ENCODE measurements around the gene RAI2.

The RAI2 gene

DNA sequence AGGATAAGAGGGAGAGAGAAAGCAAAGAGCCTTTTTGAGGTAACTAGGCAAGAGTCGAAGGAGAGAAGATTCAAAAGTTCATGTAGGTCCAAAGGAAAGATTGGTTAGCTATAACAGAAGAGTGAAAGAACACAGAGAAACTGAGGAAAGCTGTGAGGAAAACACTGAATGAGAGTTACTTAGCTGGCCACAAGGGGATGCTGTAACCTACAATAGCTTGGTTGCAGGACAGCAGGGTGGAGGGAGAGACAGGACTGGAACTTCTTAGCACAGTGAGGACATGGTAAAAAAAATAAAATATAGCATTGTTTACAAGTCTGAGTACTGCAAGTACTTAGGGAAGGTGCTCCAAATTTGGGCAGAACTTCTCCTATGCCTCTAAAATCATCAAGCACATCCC, 48.3 kb downstream of the RAI2 start:
- no peak overlapping the region for H3K4me3 ChIP-seq (ENCODE audit: extremely low read depth, insufficient read depth, low read length, poor library complexity, severe bottlenecking)
- WGBS, 2 experiments (ENCODE audit: insufficient coverage in 2 of 2), result 0 to 22% methylated on average over 1 of the region's 1 CpG
- H3K27ac ChIP-seq (ENCODE audit: low read depth, low read length, severe bottlenecking), result no peak overlapping the region
- H3K36me3 ChIP-seq (ENCODE audit: control insufficient read depth, insufficient read depth, low read length), result no peaks in the 10 kb centered on the region
- no peaks in the 10 kb centered on the region for H3K4me1 ChIP-seq (ENCODE audit: control insufficient read depth, insufficient read depth, low read length, poor library complexity, severe bottlenecking)
- H3K9me3 ChIP-seq (ENCODE audit: control insufficient read depth, low read length), result no peaks in the 10 kb centered on the region

DNA sequence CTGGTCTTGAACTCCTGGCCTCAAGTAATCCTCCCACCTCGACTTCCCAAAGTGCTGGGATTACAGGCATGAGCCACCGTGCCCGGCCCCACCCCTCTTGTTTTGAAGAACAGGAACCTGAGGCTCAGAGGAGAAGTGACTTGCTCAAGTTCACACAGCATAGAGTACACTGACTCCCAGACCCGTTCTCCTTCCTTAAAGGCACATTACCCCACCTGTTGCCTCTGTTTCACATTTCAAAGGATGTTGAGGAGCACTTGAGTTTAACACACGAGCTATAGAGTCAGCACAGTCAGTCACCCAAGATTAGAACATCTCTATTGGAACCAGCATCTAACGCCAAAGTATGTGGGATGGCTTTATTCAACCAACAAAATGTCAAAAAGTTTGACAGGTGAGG, 51.1 kb downstream of the RAI2 start:
- Histone ChIP-seq H3K4me1 (ENCODE audit: control insufficient read depth, insufficient read depth, low read length, poor library complexity, severe bottlenecking) (no peaks in the 10 kb centered on the region), H3K36me3 (ENCODE audit: control insufficient read depth, insufficient read depth, low read length) (no peaks in the 10 kb centered on the region), H3K9me3 (ENCODE audit: control insufficient read depth, low read length) (no peaks in the 10 kb centered on the region), H3K4me3 (ENCODE audit: extremely low read depth, insufficient read depth, low read length, poor library complexity, severe bottlenecking) (no peak overlapping the region), H3K27ac (ENCODE audit: low read depth, low read length, severe bottlenecking) (no peak overlapping the region)
- 92% methylated on average over 3 of the region's 6 CpGs; no CpG with 5 or more reads in 1 of the 2 experiments for WGBS, 2 experiments (ENCODE audit: insufficient coverage in 2 of 2)

DNA sequence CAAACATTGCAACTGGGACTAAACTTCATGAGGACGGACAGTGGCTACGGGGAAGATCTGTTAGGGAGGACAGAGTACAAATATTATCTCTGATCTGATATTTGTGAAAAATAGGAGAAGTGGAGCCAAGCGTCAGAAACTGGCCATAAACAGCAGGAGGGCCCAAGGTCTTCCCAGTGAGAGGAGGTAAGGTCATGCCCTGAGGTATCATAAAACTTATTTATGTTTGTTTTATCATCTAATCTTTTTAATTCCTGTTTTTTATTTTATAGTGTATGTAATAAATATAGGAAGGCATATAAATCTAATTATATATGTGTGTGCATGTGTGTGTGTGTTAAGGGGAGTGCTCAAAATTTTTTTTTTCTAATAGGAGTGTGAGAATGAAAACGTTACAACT, 51.8 kb downstream of the RAI2 start:
- H3K4me1 ChIP-seq (ENCODE audit: control insufficient read depth, insufficient read depth, low read length, poor library complexity, severe bottlenecking), result no peaks in the 10 kb centered on the region
- no peak overlapping the region for H3K27ac ChIP-seq (ENCODE audit: low read depth, low read length, severe bottlenecking)
- H3K9me3 ChIP-seq (ENCODE audit: control insufficient read depth, low read length), result no peaks in the 10 kb centered on the region
- no peaks in the 10 kb centered on the region for H3K36me3 ChIP-seq (ENCODE audit: control insufficient read depth, insufficient read depth, low read length)
- no peak overlapping the region for H3K4me3 ChIP-seq (ENCODE audit: extremely low read depth, insufficient read depth, low read length, poor library complexity, severe bottlenecking)
- 100% methylated on average over 1 of the region's 4 CpGs; no CpG with 5 or more reads in 1 of the 2 experiments for WGBS, 2 experiments (ENCODE audit: insufficient coverage in 2 of 2)

DNA sequence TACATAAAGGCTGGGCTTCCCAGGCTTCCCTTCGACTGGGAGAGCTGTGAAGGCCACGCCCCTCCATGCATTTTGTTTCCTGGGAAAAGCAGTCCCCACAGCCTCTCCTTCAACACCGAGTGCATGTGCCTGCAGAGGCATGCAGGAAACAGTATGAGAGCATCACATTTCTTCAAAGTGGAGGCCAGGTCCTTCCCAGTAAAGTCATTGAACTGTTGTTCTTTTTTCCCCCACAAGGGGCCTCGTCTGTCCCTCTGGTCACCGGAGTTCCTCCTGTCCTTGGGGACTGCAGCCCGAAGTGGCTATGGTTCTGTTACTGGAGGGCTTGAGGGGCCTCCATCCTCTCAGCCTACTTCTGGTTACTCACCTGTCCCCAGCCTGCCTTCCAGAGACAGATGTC, 56.0 kb downstream of the RAI2 start:
- Histone ChIP-seq H3K4me3 (ENCODE audit: extremely low read depth, insufficient read depth, low read length, poor library complexity, severe bottlenecking) (no peak overlapping the region), H3K36me3 (ENCODE audit: control insufficient read depth, insufficient read depth, low read length) (no peaks in the 10 kb centered on the region), H3K9me3 (ENCODE audit: control insufficient read depth, low read length) (no peaks in the 10 kb centered on the region), H3K27ac (ENCODE audit: low read depth, low read length, severe bottlenecking) (no peak overlapping the region), H3K4me1 (ENCODE audit: control insufficient read depth, insufficient read depth, low read length, poor library complexity, severe bottlenecking) (no peaks in the 10 kb centered on the region)
- 42 to 53% methylated on average over 2 to 3 of the region's 6 CpGs for WGBS, 2 experiments (ENCODE audit: insufficient coverage in 2 of 2)

DNA sequence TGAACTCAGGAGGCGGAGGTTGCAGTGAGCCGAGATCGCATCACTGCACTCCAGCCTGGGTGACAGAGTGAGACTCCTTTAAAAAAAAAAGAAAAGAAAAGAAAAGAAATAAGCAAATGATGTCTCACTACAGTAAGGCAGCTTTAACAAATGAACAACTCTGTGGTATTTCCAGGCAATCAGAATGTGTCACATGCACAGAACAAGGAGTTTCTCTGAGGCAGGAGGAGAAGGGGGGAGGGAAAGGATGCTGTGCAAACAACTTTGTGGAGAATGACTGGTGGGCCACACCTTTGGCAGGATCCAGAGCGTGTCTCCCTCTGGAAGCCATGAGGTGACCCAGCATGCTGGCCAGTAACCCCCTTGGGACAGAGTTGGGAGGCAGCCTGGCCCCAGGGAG, 57.6 kb downstream of the RAI2 start:
- Histone ChIP-seq H3K27ac (ENCODE audit: low read depth, low read length, severe bottlenecking) (no peak overlapping the region), H3K36me3 (ENCODE audit: control insufficient read depth, insufficient read depth, low read length) (no peaks in the 10 kb centered on the region), H3K4me1 (ENCODE audit: control insufficient read depth, insufficient read depth, low read length, poor library complexity, severe bottlenecking) (no peaks in the 10 kb centered on the region), H3K4me3 (ENCODE audit: extremely low read depth, insufficient read depth, low read length, poor library complexity, severe bottlenecking) (no peak overlapping the region), H3K9me3 (ENCODE audit: control insufficient read depth, low read length) (no peaks in the 10 kb centered on the region)
- WGBS, 2 experiments (ENCODE audit: insufficient coverage in 2 of 2), result 60 to 67% methylated on average over 1 of the region's 4 CpGs

DNA sequence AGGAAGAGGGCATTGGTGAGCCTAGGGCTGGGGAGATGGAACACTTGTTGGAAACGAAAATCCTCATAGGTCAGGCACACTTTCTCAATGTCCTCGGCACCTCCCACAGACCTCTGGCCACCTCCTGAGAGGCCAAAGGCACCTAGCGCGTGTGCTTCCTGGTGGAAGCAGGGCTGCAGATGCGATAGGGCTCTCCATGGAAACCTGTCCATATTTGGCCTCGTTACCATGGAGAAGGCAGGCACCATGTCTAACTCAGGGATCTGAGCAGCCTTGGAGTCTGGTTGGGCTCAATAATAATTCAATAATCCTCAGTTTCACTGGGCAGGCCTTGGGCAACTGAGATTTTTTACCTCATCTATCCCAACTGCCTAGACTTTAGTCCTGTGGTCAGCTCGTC, 58.3 kb downstream of the RAI2 start:
- no peaks in the 10 kb centered on the region for H3K9me3 ChIP-seq (ENCODE audit: control insufficient read depth, low read length)
- no peaks in the 10 kb centered on the region for H3K36me3 ChIP-seq (ENCODE audit: control insufficient read depth, insufficient read depth, low read length)
- 80 to 81% methylated on average over 1 to 4 of the region's 7 CpGs for WGBS, 2 experiments (ENCODE audit: insufficient coverage in 2 of 2)
- no peak overlapping the region for H3K27ac ChIP-seq (ENCODE audit: low read depth, low read length, severe bottlenecking)
- no peak overlapping the region for H3K4me3 ChIP-seq (ENCODE audit: extremely low read depth, insufficient read depth, low read length, poor library complexity, severe bottlenecking)
- H3K4me1 ChIP-seq (ENCODE audit: control insufficient read depth, insufficient read depth, low read length, poor library complexity, severe bottlenecking), result no peaks in the 10 kb centered on the region

DNA sequence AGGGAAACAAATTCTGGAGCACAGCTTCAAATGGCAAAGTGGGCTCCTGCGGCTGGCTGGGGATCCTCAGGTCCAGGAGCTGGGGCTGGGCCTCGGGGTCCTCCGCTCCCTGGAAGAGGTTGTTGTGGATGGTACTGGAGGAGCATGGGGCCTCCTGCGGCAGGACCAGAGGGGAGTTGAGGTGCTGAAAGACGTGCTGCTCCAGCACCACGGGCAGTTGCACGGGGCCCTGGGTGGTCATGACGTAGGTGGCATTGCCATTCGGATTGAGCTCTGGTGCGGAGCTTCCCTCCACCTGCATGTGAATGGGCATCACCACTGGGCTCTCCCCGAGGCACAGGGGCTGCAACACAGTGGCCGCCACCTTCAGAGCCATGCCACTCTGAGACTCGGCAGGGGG, 59.7 kb downstream of the RAI2 start:
- H3K4me1 ChIP-seq (ENCODE audit: control insufficient read depth, insufficient read depth, low read length, poor library complexity, severe bottlenecking), result no peaks in the 10 kb centered on the region
- H3K27ac ChIP-seq (ENCODE audit: low read depth, low read length, severe bottlenecking), result no peak overlapping the region
- H3K4me3 ChIP-seq (ENCODE audit: extremely low read depth, insufficient read depth, low read length, poor library complexity, severe bottlenecking), result no peak overlapping the region
- 91 to 92% methylated on average over 9 to 11 of the region's 13 CpGs for WGBS, 2 experiments (ENCODE audit: insufficient coverage in 2 of 2)
- H3K36me3 ChIP-seq (ENCODE audit: control insufficient read depth, insufficient read depth, low read length), result no peaks in the 10 kb centered on the region
- no peaks in the 10 kb centered on the region for H3K9me3 ChIP-seq (ENCODE audit: control insufficient read depth, low read length)

DNA sequence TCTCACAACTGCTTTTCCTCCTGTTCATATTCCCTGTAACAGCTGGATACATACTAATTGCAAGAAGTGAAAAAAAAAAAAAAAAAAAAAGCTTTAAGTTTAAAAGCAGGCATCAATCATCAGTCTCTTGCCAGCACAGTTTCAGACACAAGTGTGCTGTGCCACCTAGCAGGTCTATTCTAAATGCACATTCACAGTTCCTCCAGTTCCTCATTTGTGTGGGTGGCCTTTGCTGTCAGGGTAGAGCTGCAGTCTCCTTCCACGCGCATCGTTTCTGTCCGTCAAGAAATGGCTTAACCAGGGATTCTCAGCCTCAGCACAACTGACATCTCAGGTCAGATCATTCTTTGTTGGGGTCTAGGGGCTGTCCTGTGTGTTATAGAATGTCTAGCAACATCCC, 62.2 kb downstream of the RAI2 start:
- no peak overlapping the region for H3K4me3 ChIP-seq (ENCODE audit: extremely low read depth, insufficient read depth, low read length, poor library complexity, severe bottlenecking)
- no peaks in the 10 kb centered on the region for H3K4me1 ChIP-seq (ENCODE audit: control insufficient read depth, insufficient read depth, low read length, poor library complexity, severe bottlenecking)
- no peaks in the 10 kb centered on the region for H3K9me3 ChIP-seq (ENCODE audit: control insufficient read depth, low read length)
- no peaks in the 10 kb centered on the region for H3K36me3 ChIP-seq (ENCODE audit: control insufficient read depth, insufficient read depth, low read length)
- no peak overlapping the region for H3K27ac ChIP-seq (ENCODE audit: low read depth, low read length, severe bottlenecking)
- WGBS, 2 experiments (ENCODE audit: insufficient coverage in 2 of 2), result no CpG with 5 or more reads among the region's 4 CpGs

DNA sequence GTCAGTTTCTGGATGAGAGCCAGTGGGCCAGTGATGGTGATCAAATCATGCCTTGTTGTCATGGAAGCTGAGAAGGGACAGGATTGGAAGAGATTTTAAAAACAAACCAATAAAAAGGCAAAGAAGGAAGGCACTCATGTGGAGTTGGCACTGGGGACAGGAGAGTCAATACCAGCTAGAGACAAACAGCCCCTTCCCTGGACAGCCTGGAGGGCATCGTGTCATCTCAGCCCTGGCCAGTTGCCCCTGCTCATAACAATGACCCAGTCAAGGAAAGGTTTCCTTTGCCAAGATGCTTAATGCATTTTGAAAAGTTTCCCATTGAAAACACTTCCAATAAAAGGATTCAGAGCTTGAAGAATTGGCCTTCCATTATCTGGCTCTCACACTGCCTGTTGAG, 68.3 kb downstream of the RAI2 start:
- H3K9me3 ChIP-seq (ENCODE audit: control insufficient read depth, low read length), result no peaks in the 10 kb centered on the region

DNA sequence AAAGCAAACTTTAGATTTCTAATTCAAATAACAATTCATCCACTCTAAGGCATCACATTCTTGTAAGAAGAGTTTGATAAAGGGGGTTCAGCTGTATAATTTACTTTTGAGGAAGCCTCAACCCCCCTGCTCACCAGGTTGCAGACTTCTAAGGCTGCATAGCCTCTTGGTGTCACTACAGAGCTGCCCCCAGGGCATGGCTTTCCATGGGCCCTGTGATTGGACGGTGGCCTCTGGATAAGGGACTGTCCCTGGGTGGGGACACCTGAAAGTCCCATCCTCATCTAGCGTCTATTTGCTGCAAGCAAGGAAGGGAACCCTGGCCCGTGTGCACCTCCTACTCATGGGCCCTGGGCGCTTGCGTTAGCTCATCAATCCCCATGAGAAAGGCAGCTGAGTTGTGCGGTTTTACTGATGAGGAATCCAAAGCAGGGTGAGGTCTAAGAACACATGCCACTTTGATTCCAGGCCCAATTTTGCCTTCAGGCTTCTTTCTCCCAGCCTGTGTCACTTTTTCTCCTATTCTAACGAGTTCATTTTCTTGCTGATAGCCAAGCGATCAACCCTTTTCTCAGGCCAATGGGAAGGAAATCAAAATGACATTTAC, 72.0 kb downstream of the RAI2 start:
- no peaks in the 10 kb centered on the region for H3K9me3 ChIP-seq (ENCODE audit: control insufficient read depth, low read length)
- WGBS, 2 experiments (ENCODE audit: insufficient coverage in 2 of 2), result 84 to 92% methylated on average over 3 to 5 of the region's 8 CpGs
- H3K4me1 ChIP-seq (ENCODE audit: control insufficient read depth, insufficient read depth, low read length, poor library complexity, severe bottlenecking), result no peaks in the 10 kb centered on the region
- no peak overlapping the region for H3K4me3 ChIP-seq (ENCODE audit: extremely low read depth, insufficient read depth, low read length, poor library complexity, severe bottlenecking)
- no peaks in the 10 kb centered on the region for H3K36me3 ChIP-seq (ENCODE audit: control insufficient read depth, insufficient read depth, low read length)
- H3K27ac ChIP-seq (ENCODE audit: low read depth, low read length, severe bottlenecking), result no peak overlapping the region

More for the DNA sequence above, 68.3 kb downstream of the RAI2 start:
- no peak overlapping the region for H3K4me3 ChIP-seq (ENCODE audit: extremely low read depth, insufficient read depth, low read length, poor library complexity, severe bottlenecking)
- H3K4me1 ChIP-seq (ENCODE audit: control insufficient read depth, insufficient read depth, low read length, poor library complexity, severe bottlenecking), result no peaks in the 10 kb centered on the region
- WGBS, 2 experiments (ENCODE audit: insufficient coverage in 2 of 2), result no CpG with 5 or more reads among the region's 1 CpG
- H3K36me3 ChIP-seq (ENCODE audit: control insufficient read depth, insufficient read depth, low read length), result no peaks in the 10 kb centered on the region
- H3K27ac ChIP-seq (ENCODE audit: low read depth, low read length, severe bottlenecking), result no peak overlapping the region

DNA sequence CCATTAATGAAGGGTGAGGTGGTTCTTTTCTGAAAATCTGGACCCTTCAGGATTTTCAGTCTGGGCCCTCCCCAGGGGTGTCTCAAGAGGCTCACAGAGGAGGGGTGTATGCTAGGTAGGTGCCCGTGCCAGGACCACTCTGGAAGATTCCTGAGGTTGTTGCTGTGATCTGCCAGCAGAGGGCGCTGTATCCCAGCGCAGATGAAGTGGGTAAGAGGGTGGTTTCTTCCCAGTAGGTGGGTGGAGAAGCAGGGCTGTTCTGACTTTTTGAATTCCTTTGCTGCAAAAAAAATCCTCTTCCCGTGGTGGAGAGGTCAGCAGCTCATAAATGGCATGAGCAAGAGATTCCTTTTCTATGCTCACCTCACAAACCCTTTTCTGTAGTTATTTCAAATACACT, 72.7 kb downstream of the RAI2 start:
- no peaks in the 10 kb centered on the region for H3K9me3 ChIP-seq (ENCODE audit: control insufficient read depth, low read length)
- 6% methylated on average over 3 of the region's 4 CpGs; no CpG with 5 or more reads in 1 of the 2 experiments for WGBS, 2 experiments (ENCODE audit: insufficient coverage in 2 of 2)

More for the DNA sequence above, 72.7 kb downstream of the RAI2 start:
- no peak overlapping the region for H3K4me3 ChIP-seq (ENCODE audit: extremely low read depth, insufficient read depth, low read length, poor library complexity, severe bottlenecking)
- no peaks in the 10 kb centered on the region for H3K4me1 ChIP-seq (ENCODE audit: control insufficient read depth, insufficient read depth, low read length, poor library complexity, severe bottlenecking)
- H3K27ac ChIP-seq (ENCODE audit: low read depth, low read length, severe bottlenecking), result no peak overlapping the region
- H3K36me3 ChIP-seq (ENCODE audit: control insufficient read depth, insufficient read depth, low read length), result no peaks in the 10 kb centered on the region

Data from mesodermal cell (in vitro differentiated cells).